ENCODE results near the gene CATSPERZ. TPM values are rescaled to one million over a fixed set of nuclear protein-coding genes. Genes with fewer than 3 reads are reported as not detected.

The CATSPERZ gene
- total and polyA plus RNA-seq, 2 of the 13 experiments (the other 11 are each of a cell fraction or from before 2014, with no cell fraction given), result 0.22 to 0.48 TPM

GRCh38 chr11:64341429-64341828 is 41.3 kb downstream of the CATSPERZ start:
- no peak for FAIRE-seq
- intact Hi-C loops (cut with micrococcal nuclease; ENCODE audit: unreplicated experiment), result no loop called here
- Histone ChIP-seq H3K79me2 (ENCODE audit: insufficient read depth, low read length) (no peaks in the 10 kb centered on the region), H3K9me3 (ENCODE audit: low read length) (no peaks in the 10 kb centered on the region), H3K9ac (ENCODE audit: insufficient read depth, low read depth, low read length) (no peak overlapping the region), H3K4me2 (ENCODE audit: low read depth, low read length) (peak overlapping the region; percentile 55; the same call in 1 of the 2 replicates), H3K36me3 (replicated peaks in 1 of 2; ENCODE audit: control insufficient read depth in 1 of 2, insufficient read depth in 2 of 2, low read length in 2 of 2) (no peaks in the 10 kb centered on the region), H3K27me3 (ENCODE audit: control insufficient read depth in 1 of 2, insufficient read depth in 2 of 2, low read length in 2 of 2) (peaks cover 3 to 43% of the 10 kb centered on the region in 2 experiments; a peak in 4 of 5 replicates), H3K27ac (ENCODE audit: extremely low read length, insufficient read depth, low read length) (no peak overlapping the region), H3K4me3 (replicated peaks in 1 of 3; ENCODE audit: insufficient read depth in 1 of 3, low read depth in 2 of 3, low read length in 3 of 3) (no peak overlapping the region), H4K20me1 (ENCODE audit: insufficient read depth, low read length) (no peaks in the 10 kb centered on the region), H2AFZ (ENCODE audit: low read length) (no peak overlapping the region), H3K4me1 (ENCODE audit: insufficient read depth, low read length) (peaks cover 34% of the 10 kb centered on the region)
- in situ Hi-C loops (cut with HindIII; ENCODE audit: extremely low pct_ligation_motif_present, low pct_unique_long_range_greater_than_20kb), result no loop called here
- ChIA-PET CTCF (ENCODE audit: low intra/inter-chr PET ratio, low total read pairs) (interaction anchor here (1.2 kb wide), 1 partner anchor 14 kb away, joined by 3 read pairs; no protein-coding TSS in a partner anchor), POLR2A (interaction anchor here (0.7 to 2.7 kb wide), 3 partner anchors 14 to 156 kb away, joined by 3 to 13 read pairs (median 10); partner anchors contain the start of genes PRDX5, STIP1 and TRMT112)
- 0 out of 2 replicates have a peak, but pooled peaks have one; percentile 7 for TF ChIP-seq HES4 (CRISPR knock-in tag; IDR thresholded peaks at IDR 0.05; ENCODE audit: borderline replicate concordance)
- TF ChIP-seq ZNF777 (CRISPR knock-in tag; IDR thresholded peaks at IDR 0.05), result no peak
- no TSS peak for BruUV-seq (replicated peaks)
- ATAC-seq, result no peak
- 71% methylated on average over 9 of the region's 21 CpGs for WGBS (ENCODE audit: low lambda C conversion rate)
- DNase-seq (ENCODE audit: low spot score), result no peak

DNA sequence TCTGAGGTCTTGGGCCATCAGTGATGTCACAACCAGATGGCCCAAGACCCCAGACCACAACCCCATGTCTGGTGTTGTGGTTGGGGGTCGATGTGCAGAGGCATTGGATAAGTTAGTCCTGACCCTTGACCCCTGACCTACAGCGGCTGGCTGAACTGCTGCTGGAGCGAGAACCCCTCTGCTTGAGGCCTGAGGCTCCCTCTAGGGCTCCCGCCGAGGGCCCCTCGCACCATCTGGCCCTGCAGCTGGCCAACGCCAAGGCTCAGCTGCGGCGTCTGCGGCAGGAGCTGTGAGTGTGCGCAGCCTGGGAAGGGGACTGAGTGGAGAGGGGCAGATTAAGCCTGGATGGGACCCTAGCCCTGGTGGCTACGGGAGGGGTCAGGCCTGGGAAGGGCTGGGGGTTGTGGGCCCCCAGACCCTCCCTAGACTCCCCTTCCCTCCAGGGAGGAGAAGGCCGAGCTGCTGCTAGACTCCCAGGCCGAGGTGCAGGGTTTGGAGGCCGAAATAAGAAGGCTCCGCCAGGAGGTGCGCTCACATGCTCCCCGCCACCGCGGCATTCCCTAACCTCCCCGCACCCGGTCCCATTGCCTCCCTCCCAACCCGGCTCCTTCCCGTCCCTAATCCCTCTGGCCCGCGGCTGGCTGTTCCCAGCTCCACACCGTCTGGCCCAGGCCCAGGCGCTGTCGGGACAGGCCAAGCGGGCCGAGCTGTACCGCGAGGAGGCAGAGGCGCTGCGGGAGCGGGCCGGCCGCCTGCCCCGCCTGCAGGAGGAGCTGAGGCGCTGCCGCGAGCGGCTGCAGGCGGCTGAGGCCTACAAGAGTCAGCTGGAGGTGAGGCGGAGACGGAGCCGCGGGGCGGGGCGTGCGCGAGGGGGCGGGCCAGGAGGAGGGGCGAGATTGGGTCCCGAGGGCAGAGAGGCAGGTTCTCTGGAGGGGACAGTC is 42.0 kb downstream of the CATSPERZ start:
- Histone ChIP-seq H3K4me2 (ENCODE audit: low read depth, low read length) (peak overlapping the region; percentile 65), H3K4me3 (replicated peaks in 1 of 3; ENCODE audit: insufficient read depth in 1 of 3, low read depth in 2 of 3, low read length in 3 of 3) (peak overlapping the region in 2 of 3 experiments; percentile 46 to 64; a peak in 4 of 6 replicates), H3K27ac (ENCODE audit: extremely low read length, insufficient read depth, low read length) (no peak overlapping the region), H3K4me1 (ENCODE audit: insufficient read depth, low read length) (peaks cover 36% of the 10 kb centered on the region), H3K79me2 (ENCODE audit: insufficient read depth, low read length) (no peaks in the 10 kb centered on the region), H4K20me1 (ENCODE audit: insufficient read depth, low read length) (no peaks in the 10 kb centered on the region), H3K9me3 (ENCODE audit: low read length) (no peaks in the 10 kb centered on the region), H3K36me3 (replicated peaks in 1 of 2; ENCODE audit: control insufficient read depth in 1 of 2, insufficient read depth in 2 of 2, low read length in 2 of 2) (no peaks in the 10 kb centered on the region), H2AFZ (ENCODE audit: low read length) (no peak overlapping the region), H3K9ac (ENCODE audit: insufficient read depth, low read depth, low read length) (peak overlapping the region; percentile 31; the same call in 1 of the 2 replicates), H3K27me3 (ENCODE audit: control insufficient read depth in 1 of 2, insufficient read depth in 2 of 2, low read length in 2 of 2) (peaks cover 3 to 43% of the 10 kb centered on the region in 2 experiments; a peak in 4 of 5 replicates)
- intact Hi-C loops (cut with micrococcal nuclease; ENCODE audit: unreplicated experiment) (no loop called here), in situ Hi-C loops (cut with HindIII; ENCODE audit: extremely low pct_ligation_motif_present, low pct_unique_long_range_greater_than_20kb) (no loop called here)
- no peak for FAIRE-seq
- peak; percentile 63 for DNase-seq (ENCODE audit: low spot score)
- ChIA-PET POLR2A (interaction anchor here (1.0 to 2.7 kb wide), 3 partner anchors 10 to 24 kb away, joined by 7 to 13 read pairs (median 10); partner anchors contain the start of genes PRDX5 and TRMT112), CTCF (ENCODE audit: low intra/inter-chr PET ratio, low total read pairs) (interaction anchor here (1.2 kb wide), 1 partner anchor 13 kb away, joined by 3 read pairs; no protein-coding TSS in a partner anchor)
- BruUV-seq (replicated peaks), result no TSS peak
- WGBS (ENCODE audit: low lambda C conversion rate), result 18% methylated on average over 39 of the region's 55 CpGs
- peak; percentile 84 for ATAC-seq
- TF ChIP-seq MTF2 (CRISPR knock-in tag; IDR thresholded peaks at IDR 0.05; ENCODE audit: borderline replicate concordance), result 0 out of 2 replicates have a peak, but pooled peaks have one; percentile 75
- TF ChIP-seq KDM1A (CRISPR knock-in tag; IDR thresholded peaks at IDR 0.05), result no peak
- peak; percentile 13; the same call in 1 of the 2 replicates for TF ChIP-seq HOXA3 (CRISPR knock-in tag; IDR thresholded peaks at IDR 0.05)
- 0 out of 2 replicates have a peak, but pooled peaks have one; percentile 32 for TF ChIP-seq TBX2 (CRISPR knock-in tag; IDR thresholded peaks at IDR 0.05; ENCODE audit: borderline replicate concordance)
- TF ChIP-seq, protein P1, sequence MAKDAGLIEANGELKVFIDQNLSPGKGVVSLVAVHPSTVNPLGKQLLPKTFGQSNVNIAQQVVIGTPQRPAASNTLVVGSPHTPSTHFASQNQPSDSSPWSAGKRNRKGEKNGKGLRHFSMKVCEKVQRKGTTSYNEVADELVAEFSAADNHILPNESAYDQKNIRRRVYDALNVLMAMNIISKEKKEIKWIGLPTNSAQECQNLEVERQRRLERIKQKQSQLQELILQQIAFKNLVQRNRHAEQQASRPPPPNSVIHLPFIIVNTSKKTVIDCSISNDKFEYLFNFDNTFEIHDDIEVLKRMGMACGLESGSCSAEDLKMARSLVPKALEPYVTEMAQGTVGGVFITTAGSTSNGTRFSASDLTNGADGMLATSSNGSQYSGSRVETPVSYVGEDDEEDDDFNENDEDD (CRISPR knock-in tag; IDR thresholded peaks at IDR 0.05; ENCODE audit: borderline replicate concordance), result peak; percentile 20; the same call in 1 of the 2 replicates
- 0 out of 2 replicates have a peak, but pooled peaks have one; percentile 39 for TF ChIP-seq ZNF205 (CRISPR knock-in tag; IDR thresholded peaks at IDR 0.05)
- TF ChIP-seq RAD21 (CRISPR knock-in tag; IDR thresholded peaks at IDR 0.05), result peak; percentile 49; the same call in 1 of the 2 replicates
- TF ChIP-seq, protein P2, sequence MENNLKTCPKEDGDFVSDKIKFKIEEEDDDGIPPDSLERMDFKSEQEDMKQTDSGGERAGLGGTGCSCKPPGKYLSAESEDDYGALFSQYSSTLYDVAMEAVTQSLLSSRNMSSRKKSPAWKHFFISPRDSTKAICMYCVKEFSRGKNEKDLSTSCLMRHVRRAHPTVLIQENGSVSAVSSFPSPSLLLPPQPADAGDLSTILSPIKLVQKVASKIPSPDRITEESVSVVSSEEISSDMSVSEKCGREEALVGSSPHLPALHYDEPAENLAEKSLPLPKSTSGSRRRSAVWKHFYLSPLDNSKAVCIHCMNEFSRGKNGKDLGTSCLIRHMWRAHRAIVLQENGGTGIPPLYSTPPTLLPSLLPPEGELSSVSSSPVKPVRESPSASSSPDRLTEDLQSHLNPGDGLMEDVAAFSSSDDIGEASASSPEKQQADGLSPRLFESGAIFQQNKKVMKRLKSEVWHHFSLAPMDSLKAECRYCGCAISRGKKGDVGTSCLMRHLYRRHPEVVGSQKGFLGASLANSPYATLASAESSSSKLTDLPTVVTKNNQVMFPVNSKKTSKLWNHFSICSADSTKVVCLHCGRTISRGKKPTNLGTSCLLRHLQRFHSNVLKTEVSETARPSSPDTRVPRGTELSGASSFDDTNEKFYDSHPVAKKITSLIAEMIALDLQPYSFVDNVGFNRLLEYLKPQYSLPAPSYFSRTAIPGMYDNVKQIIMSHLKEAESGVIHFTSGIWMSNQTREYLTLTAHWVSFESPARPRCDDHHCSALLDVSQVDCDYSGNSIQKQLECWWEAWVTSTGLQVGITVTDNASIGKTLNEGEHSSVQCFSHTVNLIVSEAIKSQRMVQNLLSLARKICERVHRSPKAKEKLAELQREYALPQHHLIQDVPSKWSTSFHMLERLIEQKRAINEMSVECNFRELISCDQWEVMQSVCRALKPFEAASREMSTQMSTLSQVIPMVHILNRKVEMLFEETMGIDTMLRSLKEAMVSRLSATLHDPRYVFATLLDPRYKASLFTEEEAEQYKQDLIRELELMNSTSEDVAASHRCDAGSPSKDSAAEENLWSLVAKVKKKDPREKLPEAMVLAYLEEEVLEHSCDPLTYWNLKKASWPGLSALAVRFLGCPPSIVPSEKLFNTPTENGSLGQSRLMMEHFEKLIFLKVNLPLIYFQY (CRISPR knock-in tag; IDR thresholded peaks at IDR 0.05; ENCODE audit: borderline replicate concordance), result peak; percentile 76; the same call in 1 of the 2 replicates

Data from HepG2 (cell line).